GM12878 (cell line): ENCODE results near the gene CNN1. TPM values are rescaled to one million over a fixed set of nuclear protein-coding genes. Genes with fewer than 3 reads are reported as not detected.

Experiments used
- ATAC-seq: fragments of 200-7000 bp; cut with Tn5 transposase; 3 replicates; pipeline ENCODE4 v1.9.1; 2020; ENCODE audit warnings: mild to moderate bottlenecking, moderate library complexity
- BruUV-seq: library from RNA; stranded (reverse); fragments of 400-500 nt; replicated peaks from 2 replicates; lab custom pipeline; 2021; lab: Mats Ljungman, UMichigan
- CTCF ChIA-PET: fragments of 300-600 bp; sonication (Branson Sonifier 250); formaldehyde crosslinking; extraction: SDS; loops from one replicate; lab custom pipeline; 2021; ENCODE audit warnings: inconsistent platforms; lab: Yijun Ruan, JAX
- POLR2A ChIA-PET: fragments of 350-600 bp; formaldehyde crosslinking; extraction: SDS; loops from one replicate; lab custom pipeline; 2021; ENCODE audit warnings: inconsistent platforms; lab: Charles Lee
- RAD21 ChIA-PET: fragments of 300-600 bp; sonication (Branson Sonifier 250); formaldehyde crosslinking; loops from one replicate; lab custom pipeline; 2023; ENCODE audit warnings: antibody characterized with exemption; ENCODE audit not compliant: unreplicated experiment; lab: Charles Lee
- SMC1A ChIA-PET: fragments of 300-600 bp; sonication (Branson Sonifier 250); formaldehyde crosslinking; loops from one replicate; lab custom pipeline; 2023; ENCODE audit not compliant: unreplicated experiment, uncharacterized antibody; lab: Charles Lee
- DNase-seq: peaks from one replicate; pipeline ENCODE4 v3.0.0-alpha.2; 2011; ENCODE audit warnings: low read depth, low spot score
- FAIRE-seq: peaks from 3 replicates; lab custom pipeline; 2011; peaks lifted over from hg19 to GRCh38; lab: Jason Lieb, UNC
- H2AFZ ChIP-seq: 2 replicates; pipeline ENCODE4 v1.6.0; 2011; ENCODE audit warnings: low read depth, low read length, control low read depth; ENCODE audit not compliant: control insufficient read depth
- H3K27ac ChIP-seq: 2 replicates; pipeline ENCODE4 v1.5.1; 2011; ENCODE audit warnings: control low read depth; ENCODE audit not compliant: control insufficient read depth, insufficient read depth
- H3K27me3 ChIP-seq, 2 experiments: replicated peaks in 1 of 2; 2 replicates each; pipeline versions ENCODE4 v1.6.0 to v1.6.1; 2011; ENCODE audit warnings: low read length in 1 of 2; ENCODE audit not compliant: control insufficient read depth in 2 of 2, insufficient read depth in 2 of 2
- H3K36me3 ChIP-seq, 2 experiments: 2 replicates each; pipeline ENCODE4 v1.5.1; 2011; ENCODE audit warnings: low read length in 1 of 2; ENCODE audit not compliant: control insufficient read depth in 2 of 2, insufficient read depth in 2 of 2
- H3K4me1 ChIP-seq: 2 replicates; pipeline ENCODE4 v1.6.1; 2011; ENCODE audit warnings: mild to moderate bottlenecking, low read length, moderate library complexity, mixed read lengths; ENCODE audit not compliant: control insufficient read depth, insufficient read depth
- H3K4me2 ChIP-seq: 2 replicates; pipeline ENCODE4 v1.6.0; 2011; ENCODE audit warnings: control low read depth; ENCODE audit not compliant: control insufficient read depth, insufficient read depth
- H3K4me3 ChIP-seq: fragments of 200-600 bp; sonication (generic); 2 replicates; pipeline ENCODE4 v1.5.1; 2016
- H3K79me2 ChIP-seq: 2 replicates; pipeline ENCODE4 v1.6.0; 2011; ENCODE audit warnings: low read length; ENCODE audit not compliant: control insufficient read depth, insufficient read depth
- H3K9ac ChIP-seq: 2 replicates; pipeline ENCODE4 v1.8.0; 2011; ENCODE audit warnings: low read length, control low read depth, mixed read lengths; ENCODE audit not compliant: control insufficient read depth, insufficient read depth
- H3K9me3 ChIP-seq: replicated peaks from 3 replicates; pipeline ENCODE4 v1.5.1; 2011; ENCODE audit warnings: mild to moderate bottlenecking, low read length; ENCODE audit not compliant: control insufficient read depth, insufficient read depth
- H4K20me1 ChIP-seq: 2 replicates; pipeline ENCODE4 v1.6.0; 2011; ENCODE audit not compliant: control insufficient read depth, insufficient read depth
- ATF7 ChIP-seq: fragments of 450-650 bp; IDR thresholded peaks from 2 replicates; pipeline ENCODE4 v1.6.1; 2016; ENCODE audit warnings: low read depth, mild to moderate bottlenecking
- EZH2 ChIP-seq: IDR thresholded peaks from 2 replicates; pipeline ENCODE4 v1.6.1; 2012; ENCODE audit warnings: low read depth, mild to moderate bottlenecking, control low read depth, inconsistent platforms, low read length, borderline replicate concordance; ENCODE audit not compliant: control insufficient read depth
- FOXK2 ChIP-seq: fragments of 450-650 bp; IDR thresholded peaks from 2 replicates; pipeline ENCODE4 v1.6.1; 2017; ENCODE audit warnings: mild to moderate bottlenecking, moderate library complexity
- NR2C2 ChIP-seq: IDR thresholded peaks from 2 replicates; pipeline ENCODE4 v1.6.1; 2011; ENCODE audit warnings: borderline replicate concordance, low read depth; ENCODE audit not compliant: control insufficient read depth, insufficient read length
- RCOR1 ChIP-seq: conservative IDR thresholded peaks from 2 replicates; pipeline ENCODE4 v1.6.1; 2012; ENCODE audit warnings: low read depth, low read length, improper control_type of control experiment
- RELA ChIP-seq: fragments of 450-650 bp; IDR thresholded peaks from 2 replicates; pipeline ENCODE4 v1.8.0; 2014; ENCODE audit warnings: borderline replicate concordance; ENCODE audit not compliant: partially characterized antibody
- STAT3 ChIP-seq: IDR thresholded peaks from 2 replicates; pipeline ENCODE4 v1.6.1; 2011; ENCODE audit warnings: low read depth, low read length, improper control_type of control experiment
- WRNIP1 ChIP-seq: IDR thresholded peaks from 2 replicates; pipeline ENCODE4 v1.6.1; 2011; ENCODE audit warnings: low read depth, low read length, improper control_type of control experiment, borderline replicate concordance
- ZBED1 ChIP-seq: IDR thresholded peaks from 2 replicates; pipeline ENCODE4 v1.6.1; 2016; ENCODE audit warnings: borderline replicate concordance
- WGBS: methylation state at CpG from one replicate; pipeline ENCODE4 v1.1.6; 2016; ENCODE audit warnings: low lambda C conversion rate; ENCODE audit not compliant: insufficient replicate concordance, insufficient coverage; ENCODE audit errors: missing lambda C conversion rate; 5-methylcytosine and 5-hydroxymethylcytosine counted together
- in situ Hi-C: fragments of 300-500 bp; cut with MboI; formaldehyde crosslinking; loops from 9 replicates; pipeline ENCODE4 v1.14.3; 2018; ENCODE audit warnings: mixed read lengths
- intact Hi-C: fragments of 100-400 bp; cut with micrococcal nuclease; formaldehyde crosslinking; loops from one replicate; pipeline ENCODE4 v1.14.2; 2022; ENCODE audit not compliant: unreplicated experiment
- polyA plus RNA-seq, 11 experiments: library from polyadenylated mRNA; depleted of rRNA in 4 of 11; unstranded in 6 of 11; stranded (reverse) in 5 of 11; fragments of >200 nt; fragmentation: Nextera tagmentation in 4 of 11; fragmentation: Illumina TruSeq in 1 of 11; extraction: Ambion mirVana in 4 of 11; extraction: Trizol in 1 of 11; gene quantifications; 1 replicate in 1 of 11; 2 replicates in 10 of 11; pipeline versions ENCODE4 v1.2.1 to v1.2.3, GENCODE V29; 2011 to 2016; ENCODE audit warnings: inconsistent platforms in 2 of 11, missing spikeins in 2 of 11, low read depth in 1 of 11
- total RNA-seq, 4 experiments: library from RNA; depleted of rRNA in 3 of 4; stranded (reverse); fragments of >200 nt in 3 of 4; fragmentation: Illumina TruSeq in 1 of 4; extraction: Trizol in 1 of 4; gene quantifications; 2 replicates each; pipeline versions ENCODE4 v1.2.1 to v1.2.3, GENCODE V29; 2013 to 2021
- TF ChIP-seq, protein P1 (sequence below), 3 experiments: IDR thresholded peaks in 2 of 3; conservative IDR thresholded peaks in 1 of 3; 2 replicates each; pipeline ENCODE4 v1.5.1; 2011; ENCODE audit warnings: low read depth in 3 of 3, low read length in 3 of 3, mild to moderate bottlenecking in 3 of 3, control low read depth in 2 of 3, moderate library complexity in 2 of 3, inconsistent platforms in 1 of 3, mixed read lengths in 1 of 3; ENCODE audit not compliant: control insufficient read depth in 2 of 3, insufficient read depth in 1 of 3; ENCODE audit errors: extremely low read depth in 1 of 3
- TF ChIP-seq, protein P2 (sequence below): IDR thresholded peaks from 2 replicates; pipeline ENCODE4 v1.6.1; 2012; ENCODE audit warnings: low read length, inconsistent platforms
- TF ChIP-seq, protein P3 (sequence below): IDR thresholded peaks from 2 replicates; pipeline ENCODE4 v1.6.1; 2012; ENCODE audit warnings: mild to moderate bottlenecking, low read depth, low read length
- TF ChIP-seq, protein P4 (sequence below): fragments of 450-650 bp; IDR thresholded peaks from 2 replicates; pipeline ENCODE4 v1.6.1; 2017; ENCODE audit warnings: mild to moderate bottlenecking, low read depth, inconsistent platforms; ENCODE audit not compliant: poor library complexity, severe bottlenecking

CNN1 gene
- total and polyA plus RNA-seq, 10 of the 15 experiments (the other 5 are each of a cell fraction or from before 2014, with no cell fraction given) = 0.03 to 0.58 (median 0.22) TPM; not detected in 1

DNA sequence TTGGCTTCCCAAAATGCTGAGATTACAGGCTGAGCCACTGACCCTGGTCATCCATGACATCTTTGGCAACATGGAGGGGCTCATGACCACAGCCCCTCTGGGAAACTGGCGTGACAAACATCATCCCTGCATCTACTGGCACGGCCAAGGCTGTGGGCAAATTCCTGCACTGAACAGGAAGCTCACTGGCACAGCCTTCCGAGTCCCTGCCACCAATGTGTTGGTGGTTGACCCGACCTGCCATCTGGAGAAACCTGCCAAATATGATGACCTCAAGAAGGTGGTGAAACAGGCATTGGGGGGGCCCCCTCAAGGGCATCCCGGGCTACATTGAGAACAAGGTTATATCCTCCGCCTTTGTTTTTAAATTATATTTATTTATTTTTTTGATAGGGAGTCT lies 47.7 kb downstream of the CNN1 start:
- intact Hi-C loops (no loop called here), in situ Hi-C loops (loop anchor here (5.0 to 25.0 kb wide), 2 partner anchors 89 to 1576 kb away; partner anchors contain the start of genes IER2 and STX10)
- H3K4me3 ChIP-seq = no peak overlapping the region
- RAD21 ChIA-PET = interaction anchor here (1.0 to 11.4 kb wide), 7 partner anchors 11 to 205 kb away, joined by 3 to 172 read pairs (median 4); partner anchors contain the start of gene ELOF1
- ATAC-seq (no peak), DNase-seq (no peak), FAIRE-seq (no peak)
- H3K4me2 ChIP-seq = no peak overlapping the region
- no peaks in the 10 kb centered on the region for H4K20me1 ChIP-seq
- CTCF ChIA-PET = interaction anchor here (14.2 kb wide), 1 partner anchor 26 kb away, joined by 225 read pairs; the partner anchor contains the start of gene ELOF1
- H3K27ac ChIP-seq = no peak overlapping the region
- H3K79me2 ChIP-seq = no peaks in the 10 kb centered on the region
- whole genome bisulfite sequencing = 82% methylated on average over 6 of the region's 6 CpGs
- POLR2A ChIA-PET = interaction anchor here (1.4 to 9.0 kb wide), 3 partner anchors 17 to 30 kb away, joined by 6 to 94 read pairs (median 87); partner anchors contain the start of gene ELOF1
- BruUV-seq = no TSS peak
- H3K9me3 ChIP-seq = no peaks in the 10 kb centered on the region
- H3K4me1 ChIP-seq = peaks cover 33% of the 10 kb centered on the region
- H3K9ac ChIP-seq = no peak overlapping the region
- H2AFZ ChIP-seq = no peak overlapping the region
- H3K27me3 ChIP-seq = no peaks in the 10 kb centered on the region
- SMC1A ChIA-PET = interaction anchor here (1.4 to 12.2 kb wide), 5 partner anchors 12 to 89 kb away, joined by 4 to 215 read pairs (median 7); partner anchors contain the start of gene ELOF1
- no peaks in the 10 kb centered on the region for H3K36me3 ChIP-seq
- TF ChIP-seq, protein P1, sequence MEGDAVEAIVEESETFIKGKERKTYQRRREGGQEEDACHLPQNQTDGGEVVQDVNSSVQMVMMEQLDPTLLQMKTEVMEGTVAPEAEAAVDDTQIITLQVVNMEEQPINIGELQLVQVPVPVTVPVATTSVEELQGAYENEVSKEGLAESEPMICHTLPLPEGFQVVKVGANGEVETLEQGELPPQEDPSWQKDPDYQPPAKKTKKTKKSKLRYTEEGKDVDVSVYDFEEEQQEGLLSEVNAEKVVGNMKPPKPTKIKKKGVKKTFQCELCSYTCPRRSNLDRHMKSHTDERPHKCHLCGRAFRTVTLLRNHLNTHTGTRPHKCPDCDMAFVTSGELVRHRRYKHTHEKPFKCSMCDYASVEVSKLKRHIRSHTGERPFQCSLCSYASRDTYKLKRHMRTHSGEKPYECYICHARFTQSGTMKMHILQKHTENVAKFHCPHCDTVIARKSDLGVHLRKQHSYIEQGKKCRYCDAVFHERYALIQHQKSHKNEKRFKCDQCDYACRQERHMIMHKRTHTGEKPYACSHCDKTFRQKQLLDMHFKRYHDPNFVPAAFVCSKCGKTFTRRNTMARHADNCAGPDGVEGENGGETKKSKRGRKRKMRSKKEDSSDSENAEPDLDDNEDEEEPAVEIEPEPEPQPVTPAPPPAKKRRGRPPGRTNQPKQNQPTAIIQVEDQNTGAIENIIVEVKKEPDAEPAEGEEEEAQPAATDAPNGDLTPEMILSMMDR (IDR thresholded peaks at IDR 0.05 in 2 of 3, conservative IDR thresholded peaks at IDR 0.05 in 1 of 3; ENCODE audit: control insufficient read depth in 2 of 3, extremely low read depth in 1 of 3, insufficient read depth in 1 of 3, low read depth in 3 of 3, low read length in 3 of 3) = no peak
- TF ChIP-seq, protein P2, sequence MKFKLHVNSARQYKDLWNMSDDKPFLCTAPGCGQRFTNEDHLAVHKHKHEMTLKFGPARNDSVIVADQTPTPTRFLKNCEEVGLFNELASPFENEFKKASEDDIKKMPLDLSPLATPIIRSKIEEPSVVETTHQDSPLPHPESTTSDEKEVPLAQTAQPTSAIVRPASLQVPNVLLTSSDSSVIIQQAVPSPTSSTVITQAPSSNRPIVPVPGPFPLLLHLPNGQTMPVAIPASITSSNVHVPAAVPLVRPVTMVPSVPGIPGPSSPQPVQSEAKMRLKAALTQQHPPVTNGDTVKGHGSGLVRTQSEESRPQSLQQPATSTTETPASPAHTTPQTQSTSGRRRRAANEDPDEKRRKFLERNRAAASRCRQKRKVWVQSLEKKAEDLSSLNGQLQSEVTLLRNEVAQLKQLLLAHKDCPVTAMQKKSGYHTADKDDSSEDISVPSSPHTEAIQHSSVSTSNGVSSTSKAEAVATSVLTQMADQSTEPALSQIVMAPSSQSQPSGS = no peak
- TF ChIP-seq ATF7 (no peak), RELA (no peak), ZBED1 (no peak), EZH2 (no peak), STAT3 (no peak), WRNIP1 (no peak), RCOR1 (no peak), NR2C2 (no peak), FOXK2 (no peak)
- TF ChIP-seq, protein P3, sequence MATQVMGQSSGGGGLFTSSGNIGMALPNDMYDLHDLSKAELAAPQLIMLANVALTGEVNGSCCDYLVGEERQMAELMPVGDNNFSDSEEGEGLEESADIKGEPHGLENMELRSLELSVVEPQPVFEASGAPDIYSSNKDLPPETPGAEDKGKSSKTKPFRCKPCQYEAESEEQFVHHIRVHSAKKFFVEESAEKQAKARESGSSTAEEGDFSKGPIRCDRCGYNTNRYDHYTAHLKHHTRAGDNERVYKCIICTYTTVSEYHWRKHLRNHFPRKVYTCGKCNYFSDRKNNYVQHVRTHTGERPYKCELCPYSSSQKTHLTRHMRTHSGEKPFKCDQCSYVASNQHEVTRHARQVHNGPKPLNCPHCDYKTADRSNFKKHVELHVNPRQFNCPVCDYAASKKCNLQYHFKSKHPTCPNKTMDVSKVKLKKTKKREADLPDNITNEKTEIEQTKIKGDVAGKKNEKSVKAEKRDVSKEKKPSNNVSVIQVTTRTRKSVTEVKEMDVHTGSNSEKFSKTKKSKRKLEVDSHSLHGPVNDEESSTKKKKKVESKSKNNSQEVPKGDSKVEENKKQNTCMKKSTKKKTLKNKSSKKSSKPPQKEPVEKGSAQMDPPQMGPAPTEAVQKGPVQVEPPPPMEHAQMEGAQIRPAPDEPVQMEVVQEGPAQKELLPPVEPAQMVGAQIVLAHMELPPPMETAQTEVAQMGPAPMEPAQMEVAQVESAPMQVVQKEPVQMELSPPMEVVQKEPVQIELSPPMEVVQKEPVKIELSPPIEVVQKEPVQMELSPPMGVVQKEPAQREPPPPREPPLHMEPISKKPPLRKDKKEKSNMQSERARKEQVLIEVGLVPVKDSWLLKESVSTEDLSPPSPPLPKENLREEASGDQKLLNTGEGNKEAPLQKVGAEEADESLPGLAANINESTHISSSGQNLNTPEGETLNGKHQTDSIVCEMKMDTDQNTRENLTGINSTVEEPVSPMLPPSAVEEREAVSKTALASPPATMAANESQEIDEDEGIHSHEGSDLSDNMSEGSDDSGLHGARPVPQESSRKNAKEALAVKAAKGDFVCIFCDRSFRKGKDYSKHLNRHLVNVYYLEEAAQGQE = no peak
- TF ChIP-seq, protein P4, sequence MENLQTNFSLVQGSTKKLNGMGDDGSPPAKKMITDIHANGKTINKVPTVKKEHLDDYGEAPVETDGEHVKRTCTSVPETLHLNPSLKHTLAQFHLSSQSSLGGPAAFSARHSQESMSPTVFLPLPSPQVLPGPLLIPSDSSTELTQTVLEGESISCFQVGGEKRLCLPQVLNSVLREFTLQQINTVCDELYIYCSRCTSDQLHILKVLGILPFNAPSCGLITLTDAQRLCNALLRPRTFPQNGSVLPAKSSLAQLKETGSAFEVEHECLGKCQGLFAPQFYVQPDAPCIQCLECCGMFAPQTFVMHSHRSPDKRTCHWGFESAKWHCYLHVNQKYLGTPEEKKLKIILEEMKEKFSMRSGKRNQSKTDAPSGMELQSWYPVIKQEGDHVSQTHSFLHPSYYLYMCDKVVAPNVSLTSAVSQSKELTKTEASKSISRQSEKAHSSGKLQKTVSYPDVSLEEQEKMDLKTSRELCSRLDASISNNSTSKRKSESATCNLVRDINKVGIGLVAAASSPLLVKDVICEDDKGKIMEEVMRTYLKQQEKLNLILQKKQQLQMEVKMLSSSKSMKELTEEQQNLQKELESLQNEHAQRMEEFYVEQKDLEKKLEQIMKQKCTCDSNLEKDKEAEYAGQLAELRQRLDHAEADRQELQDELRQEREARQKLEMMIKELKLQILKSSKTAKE = no peak
